ENCODE measurements around the gene OR52L1.

The OR52L1 gene

GRCh38 chr11:5992604-5993251 lies 5.9 kb upstream of the OR52L1 start:
- Histone ChIP-seq H3K27ac (no peak overlapping the region), H3K27me3 (replicated peaks) (no peaks in the 10 kb centered on the region), H3K4me3 (ENCODE audit: low read depth, low read length) (no peak overlapping the region), H3K36me3 (replicated peaks) (no peaks in the 10 kb centered on the region)
- DNase-seq = peak; percentile 8
- in situ Hi-C loops (cut with HindIII; ENCODE audit: low pct_ligation_motif_present, low sequenced_read_pairs) = no loop called here
- peak; percentile 38 for TF ChIP-seq CTCF (IDR thresholded peaks at IDR 0.05; ENCODE audit: low read depth, low read length, missing control alignments)

- Histone ChIP-seq H3K36me3 (replicated peaks) (no peaks in the 10 kb centered on the region), H3K27ac (no peak overlapping the region), H3K27me3 (replicated peaks) (no peaks in the 10 kb centered on the region), H3K4me3 (ENCODE audit: low read depth, low read length) (no peak overlapping the region)
- DNase-seq = no peak
- no peak for TF ChIP-seq CTCF (IDR thresholded peaks at IDR 0.05; ENCODE audit: low read depth, low read length, missing control alignments)
- in situ Hi-C loops (cut with HindIII; ENCODE audit: low pct_ligation_motif_present, low sequenced_read_pairs) = no loop called here
Observed at GRCh38 chr11:5992150-5992549, 5.4 kb upstream of the OR52L1 start.

- no peak for TF ChIP-seq CTCF (IDR thresholded peaks at IDR 0.05; ENCODE audit: low read depth, low read length, missing control alignments)
- Histone ChIP-seq H3K4me3 (ENCODE audit: low read depth, low read length) (no peak overlapping the region), H3K36me3 (replicated peaks) (no peaks in the 10 kb centered on the region), H3K27me3 (replicated peaks) (no peaks in the 10 kb centered on the region), H3K27ac (no peak overlapping the region)
- in situ Hi-C loops (cut with HindIII; ENCODE audit: low pct_ligation_motif_present, low sequenced_read_pairs) = no loop called here
- no peak for DNase-seq
Observed at GRCh38 chr11:5989203-5989602, 2.4 kb upstream of the OR52L1 start.

GRCh38 chr11:5983443-5983842 lies 3.3 kb downstream of the OR52L1 start:
- H3K27ac ChIP-seq = no peak overlapping the region
- no peaks in the 10 kb centered on the region for H3K36me3 ChIP-seq (replicated peaks)
- in situ Hi-C loops (cut with HindIII; ENCODE audit: low pct_ligation_motif_present, low sequenced_read_pairs) = no loop called here
- no peak for TF ChIP-seq CTCF (IDR thresholded peaks at IDR 0.05; ENCODE audit: low read depth, low read length, missing control alignments)
- no peak overlapping the region for H3K4me3 ChIP-seq (ENCODE audit: low read depth, low read length)
- no peaks in the 10 kb centered on the region for H3K27me3 ChIP-seq (replicated peaks)
- no peak for DNase-seq

DNA sequence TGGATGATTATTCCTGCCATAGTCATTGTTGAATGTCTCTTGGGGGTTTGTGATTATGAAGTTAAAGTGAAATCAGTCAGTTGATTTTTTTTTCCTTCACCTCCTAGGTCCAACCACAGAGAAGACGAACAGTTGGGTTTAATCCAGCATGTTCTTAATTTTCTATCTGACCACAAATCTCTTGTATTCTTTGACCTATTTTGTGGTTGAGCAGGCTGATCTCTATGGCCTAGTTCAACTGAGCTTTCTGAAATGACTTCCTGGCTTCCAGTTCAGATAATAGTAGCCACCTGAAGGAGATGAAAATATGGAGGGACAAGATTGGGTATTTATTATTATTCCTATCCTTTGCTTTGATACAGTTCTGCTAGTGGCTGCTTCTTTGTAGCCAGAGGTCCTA lies 13.3 kb downstream of the OR52L1 start:
- no peak overlapping the region for H3K27ac ChIP-seq
- no peaks in the 10 kb centered on the region for H3K27me3 ChIP-seq (replicated peaks)
- no peak for DNase-seq
- H3K4me3 ChIP-seq (ENCODE audit: low read depth, low read length) = no peak overlapping the region
- TF ChIP-seq CTCF (IDR thresholded peaks at IDR 0.05; ENCODE audit: low read depth, low read length, missing control alignments) = no peak
- in situ Hi-C loops (cut with HindIII; ENCODE audit: low pct_ligation_motif_present, low sequenced_read_pairs) = no loop called here
- no peaks in the 10 kb centered on the region for H3K36me3 ChIP-seq (replicated peaks)

DNA sequence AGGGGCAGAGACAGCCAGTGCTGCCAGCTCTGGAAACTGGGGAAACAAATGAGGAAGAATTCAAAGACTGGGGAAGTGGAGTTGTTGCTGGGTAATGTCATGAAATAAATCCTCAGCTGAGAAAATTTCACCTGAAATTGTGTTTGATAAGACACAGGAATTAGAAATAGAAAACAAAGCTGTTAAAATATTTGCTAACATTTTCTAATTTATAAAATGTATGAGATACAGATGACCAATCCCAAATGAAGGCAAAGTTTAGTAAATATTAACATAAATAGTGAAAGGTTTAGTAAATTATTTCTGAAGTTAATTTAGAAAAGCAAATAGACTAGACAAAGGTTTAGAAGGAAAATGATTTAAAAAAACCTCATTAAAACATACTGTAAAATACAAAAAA lies 18.4 kb downstream of the OR52L1 start, which contains the start of gene OR56A5:
OR56A5 (minus strand) TSS at position 101 of the 400 bp plus-strand sequence; CDS start at position 101, 0 bp downstream.
- in situ Hi-C loops (cut with HindIII; ENCODE audit: low pct_ligation_motif_present, low sequenced_read_pairs) = no loop called here
- Histone ChIP-seq H3K27me3 (replicated peaks) (no peaks in the 10 kb centered on the region), H3K4me3 (ENCODE audit: low read depth, low read length) (no peak within 1 kb of the TSS), H3K27ac (no peak within 1 kb of the TSS), H3K36me3 (replicated peaks) (no peaks in the 10 kb centered on the region)
- no peak for DNase-seq
- no peak for TF ChIP-seq CTCF (IDR thresholded peaks at IDR 0.05; ENCODE audit: low read depth, low read length, missing control alignments)
